ENCODE measurements around the gene LYSMD2.

DNA sequence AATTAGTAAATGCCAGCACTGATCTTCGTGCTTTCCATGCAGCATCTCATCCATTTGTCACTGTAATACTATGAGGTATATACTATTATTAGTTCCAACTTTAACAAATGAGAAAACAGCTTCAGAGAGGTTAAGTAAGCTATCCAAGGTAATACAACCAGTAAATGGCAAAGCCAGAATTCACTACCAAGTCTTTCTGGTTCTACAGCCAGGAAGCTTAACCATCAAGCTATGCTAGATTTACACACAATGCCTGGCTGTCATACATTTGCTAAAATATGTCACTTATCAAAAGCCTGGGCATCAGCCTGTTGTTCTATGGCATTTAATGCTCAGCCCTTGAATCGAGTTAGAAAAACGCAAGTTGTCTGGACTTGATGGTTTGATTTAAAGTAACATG lies 46.5 kb upstream of the LYSMD2 start:
- TF ChIP-seq EZH2 (IDR thresholded peaks at IDR 0.05; ENCODE audit: insufficient read depth, poor library complexity, severe bottlenecking) (no peak), EZH2phosphoT487 (IDR thresholded peaks at IDR 0.05; ENCODE audit: insufficient read depth, low read depth) (no peak)
